ENCODE results near the gene HMGB1.

HMGB1 gene

DNA sequence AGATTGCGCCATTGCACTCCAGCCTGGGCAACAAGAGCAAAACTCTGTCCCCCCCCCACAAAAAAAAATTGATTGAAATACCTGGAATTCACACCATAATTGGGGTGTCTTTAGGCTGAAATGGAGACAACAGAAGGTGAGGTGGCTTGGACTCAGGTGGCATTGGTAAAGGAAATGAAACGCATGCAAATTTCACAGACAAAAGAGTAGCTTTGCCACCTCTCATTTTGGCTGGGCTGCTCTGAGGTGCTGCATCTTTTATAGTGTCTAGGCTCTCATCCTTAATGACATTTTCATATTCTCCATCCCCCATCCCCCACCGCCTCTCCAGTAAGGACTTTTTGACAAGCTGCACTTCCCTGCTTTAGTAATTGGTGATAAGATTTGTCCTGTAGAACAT lies 36.5 kb downstream of the HMGB1 start:
- no peak for DNase-seq

DNA sequence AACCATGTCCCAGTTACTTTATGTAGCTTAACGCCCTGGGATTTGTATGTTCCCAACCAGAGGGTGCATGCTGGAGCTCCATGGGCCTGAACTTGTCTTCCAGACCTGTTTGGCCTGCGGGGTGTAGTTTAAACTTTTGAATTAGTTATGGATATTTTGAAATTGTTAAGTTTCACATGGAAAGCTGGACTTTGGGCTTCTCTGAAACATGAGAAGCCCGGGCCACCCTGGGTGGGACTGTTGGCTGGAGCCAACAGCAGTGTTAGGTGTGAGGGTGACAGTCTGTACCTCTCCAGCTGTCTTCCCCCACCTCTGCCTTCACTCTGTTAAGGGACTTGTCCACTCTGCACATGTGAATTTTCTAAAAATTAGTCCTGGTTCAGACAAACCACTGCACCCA lies 41.8 kb downstream of the HMGB1 start:
- DNase-seq, result no peak

DNA sequence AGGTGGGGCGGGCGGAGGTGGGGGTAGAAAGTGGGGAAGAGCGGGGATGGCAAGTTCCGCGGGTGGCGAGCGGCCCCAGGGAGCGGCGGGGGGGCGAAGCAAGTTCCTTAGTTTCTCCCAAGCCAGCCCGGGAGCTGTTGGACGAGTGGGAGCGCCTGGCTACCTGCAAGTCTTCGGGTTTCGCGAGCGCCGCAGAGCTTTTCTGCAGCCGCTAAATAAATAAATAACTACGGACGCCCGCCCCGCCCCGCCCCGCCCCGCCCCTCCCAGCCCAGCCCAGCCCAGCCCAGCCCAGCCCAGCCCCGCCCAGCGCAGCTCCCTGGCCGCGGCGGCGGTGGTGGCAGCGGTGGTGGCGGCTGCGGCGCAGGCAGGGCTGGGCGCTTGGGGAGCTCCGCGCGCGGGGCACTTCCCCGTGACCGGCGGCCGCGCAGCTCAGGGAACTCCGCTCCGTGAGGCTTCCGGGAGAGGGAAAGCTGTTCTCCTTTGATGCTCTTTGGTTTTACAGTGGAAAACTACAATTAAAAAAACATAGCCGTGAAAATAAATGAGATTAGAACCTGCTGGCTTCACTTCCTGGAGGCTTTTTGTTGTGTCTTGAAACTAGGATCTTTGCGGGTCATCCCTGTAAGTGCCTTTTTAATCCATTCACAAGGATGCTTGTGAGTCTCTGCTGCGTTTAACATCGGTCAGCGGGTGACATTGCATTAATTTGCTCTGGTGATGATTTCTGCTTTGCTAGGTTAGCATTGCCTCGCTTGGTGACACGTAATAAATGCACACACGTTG lies 43.5 kb downstream of the HMGB1 start, which contains the start of gene UBE2L5:
Gene UBE2L5, plus strand, starts transcription at position 440 of the 786 bp plus-strand sequence. CDS start 5,498 bp downstream, outside the sequence.
- DNase-seq, result peak; percentile 9 to 63

DNA sequence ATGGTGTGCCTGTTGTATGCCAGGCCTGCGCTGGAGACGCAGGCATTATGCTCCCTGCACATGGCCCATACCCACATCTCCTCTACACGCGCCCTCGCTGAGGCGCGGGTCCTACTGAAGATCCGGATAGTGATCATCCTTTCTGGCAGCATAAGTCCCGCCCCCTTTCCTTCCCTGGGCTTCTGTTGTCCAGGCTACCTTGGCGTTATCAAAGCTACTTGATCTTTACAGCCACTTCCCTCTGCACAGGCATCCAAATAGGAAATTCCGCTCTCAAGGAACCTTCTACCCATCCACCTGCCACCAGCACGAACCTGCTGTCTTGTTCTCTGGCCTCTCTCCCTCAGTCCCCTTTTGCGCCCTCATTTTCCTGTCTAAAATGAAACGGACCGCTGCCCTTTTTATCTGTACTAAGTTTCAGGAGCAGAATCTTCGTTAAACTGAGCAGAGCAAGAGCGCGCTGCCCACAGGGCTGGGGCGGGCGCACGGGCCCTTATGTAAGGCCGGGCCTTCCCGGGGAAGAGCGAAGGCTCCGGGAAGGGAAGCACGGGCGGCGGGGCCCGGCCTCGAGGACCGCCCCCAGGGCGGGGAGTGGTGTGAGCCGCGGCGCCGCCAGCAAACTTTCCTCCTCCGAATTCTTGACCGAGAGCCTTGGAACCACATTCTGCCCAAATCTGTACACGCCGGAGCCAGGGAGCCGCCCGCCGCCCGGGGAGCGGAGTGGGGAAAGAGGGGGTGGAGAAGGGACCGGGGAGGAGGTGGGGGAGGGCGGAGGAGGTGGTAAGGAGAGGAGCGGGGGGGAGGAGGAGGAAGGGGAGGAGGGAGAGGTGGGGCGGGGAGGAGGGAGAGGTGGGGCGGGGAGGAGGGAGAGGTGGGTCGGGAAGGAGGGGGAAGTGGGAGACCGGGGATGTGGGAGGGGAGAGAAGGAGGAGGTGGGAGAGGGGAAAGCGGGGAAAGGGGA lies 44.4 kb downstream of the HMGB1 start:
- DNase-seq, result no peak

DNA sequence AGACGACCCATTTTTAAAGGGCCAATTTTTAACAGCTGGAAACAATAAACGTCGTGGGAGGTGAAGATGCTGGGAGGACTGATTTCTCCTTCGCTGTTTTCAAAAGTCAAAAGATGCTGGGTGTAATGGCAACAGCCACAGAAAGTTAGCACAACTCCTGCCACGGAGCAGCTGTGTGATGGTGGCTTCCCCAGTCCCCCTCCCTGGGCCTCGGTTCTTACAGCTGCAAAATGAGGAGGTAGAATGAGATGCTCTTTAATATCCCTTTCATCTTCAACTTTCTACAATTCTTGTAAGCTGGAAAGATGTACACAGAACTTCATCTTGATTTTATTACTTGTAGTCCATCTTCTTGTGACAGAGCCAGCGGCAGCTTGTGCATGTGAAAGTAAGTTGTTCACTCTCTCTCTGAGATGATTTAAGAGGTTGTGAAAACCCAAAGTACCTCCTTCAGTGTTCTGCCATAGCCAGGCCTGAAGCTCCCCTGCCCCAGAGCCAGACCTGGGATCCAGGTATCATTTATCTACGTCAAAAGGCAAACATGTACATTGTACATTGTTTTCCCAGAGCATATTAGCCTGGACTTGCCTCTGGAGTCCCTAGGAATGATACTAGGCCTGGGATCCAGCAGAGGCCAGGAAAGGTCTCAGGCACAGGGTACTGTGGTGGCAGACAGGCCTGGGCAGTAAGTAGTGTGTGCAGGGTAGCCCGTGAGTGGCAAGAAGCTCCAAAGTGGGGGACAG lies 46.8 kb downstream of the HMGB1 start:
- no peak for DNase-seq

DNA sequence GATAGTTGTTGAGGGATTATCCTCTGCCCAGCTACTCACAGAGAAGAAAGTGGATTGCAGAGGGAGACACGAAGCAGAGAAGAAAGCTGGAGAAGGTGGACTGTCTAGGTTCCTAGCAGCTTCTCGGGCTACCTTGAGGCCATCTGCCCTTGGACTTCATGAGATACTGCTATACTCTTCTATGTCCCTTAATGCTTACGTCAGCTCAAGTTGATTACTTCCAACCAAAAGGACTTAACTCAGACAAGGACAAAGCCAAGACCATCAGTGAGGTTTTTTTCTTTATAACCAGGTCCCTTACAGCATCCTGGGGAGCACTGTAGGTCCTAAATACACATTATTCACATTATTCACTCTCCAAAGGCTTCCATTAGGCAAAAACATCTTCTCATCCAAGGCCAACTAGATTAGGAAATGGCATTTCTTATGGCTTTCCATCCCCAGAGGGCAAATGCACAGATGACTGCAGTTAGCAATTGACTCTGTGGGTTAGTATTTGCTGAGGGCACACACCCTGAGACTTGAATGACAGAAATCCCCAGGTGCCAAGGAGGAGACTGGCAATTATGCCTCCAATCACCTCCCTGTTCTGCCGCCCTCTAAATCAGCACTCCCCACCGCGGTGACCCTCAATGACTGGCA lies 47.5 kb downstream of the HMGB1 start:
- DNase-seq, result no peak

DNA sequence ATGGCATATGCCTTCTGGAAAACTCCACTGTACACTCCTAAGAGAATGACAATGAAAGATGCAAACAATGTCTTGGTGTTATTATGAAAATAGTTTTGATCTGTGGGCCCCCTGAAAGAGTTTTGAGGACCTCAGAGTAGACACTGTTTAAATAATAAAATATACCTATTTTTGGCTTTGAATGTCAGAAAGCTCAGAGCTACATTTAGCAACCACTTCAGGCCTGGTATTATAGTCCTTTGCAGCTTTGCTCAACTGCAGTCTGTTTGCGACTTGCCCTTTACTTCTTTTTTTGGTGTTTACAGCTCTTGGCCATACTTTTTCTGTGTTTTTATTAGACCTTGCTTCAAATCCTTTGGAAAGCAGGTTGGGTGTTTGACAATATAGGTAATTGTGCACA lies 49.3 kb downstream of the HMGB1 start:
- no peak for DNase-seq

DNA sequence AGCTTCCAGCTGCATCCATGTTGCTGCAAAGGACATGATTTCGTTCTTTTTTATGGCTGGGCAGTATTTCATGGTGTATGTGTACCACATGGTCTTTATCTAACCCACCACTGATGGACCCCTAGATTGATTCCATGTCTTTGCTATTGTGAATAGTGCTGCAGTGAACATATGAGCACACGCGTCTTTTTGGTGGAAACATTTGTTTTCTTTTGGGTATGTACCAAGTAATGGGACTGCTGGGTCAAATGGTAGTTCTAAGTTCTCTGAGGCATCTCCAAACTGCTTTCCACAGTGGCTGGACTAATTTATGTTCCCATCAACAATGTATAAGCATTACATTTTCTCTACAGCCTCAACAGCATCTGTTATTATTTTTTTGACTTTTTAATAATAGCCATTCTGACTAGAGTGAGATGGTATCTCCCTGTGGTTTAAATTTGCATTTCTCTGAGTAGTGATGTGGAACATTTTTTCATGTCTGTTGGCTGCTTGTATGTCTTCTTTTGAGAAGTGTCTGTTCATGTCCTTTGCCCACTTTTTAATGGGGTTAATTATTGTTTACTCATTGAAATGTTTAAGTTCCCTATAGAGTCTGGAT lies 50.2 kb downstream of the HMGB1 start:
- no peak for DNase-seq

DNA sequence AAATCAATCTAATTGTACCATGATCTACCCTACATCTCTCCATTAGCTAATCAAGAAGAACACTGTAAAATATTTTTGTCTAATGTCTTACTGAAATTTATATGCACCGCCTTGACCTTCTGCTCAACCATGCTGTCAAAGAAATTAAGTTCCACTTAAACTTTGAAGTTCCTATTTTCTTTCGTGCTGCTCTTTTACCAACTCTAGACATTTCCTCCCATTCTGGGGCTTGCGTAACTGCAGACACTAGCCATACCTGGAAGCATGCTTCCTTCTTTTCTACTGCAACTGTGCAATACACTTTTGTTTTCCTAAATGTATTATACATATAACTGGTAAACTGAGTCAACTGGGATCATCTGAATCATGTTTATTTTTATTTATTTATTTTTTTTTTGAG lies 51.9 kb downstream of the HMGB1 start:
- no peak for DNase-seq

DNA sequence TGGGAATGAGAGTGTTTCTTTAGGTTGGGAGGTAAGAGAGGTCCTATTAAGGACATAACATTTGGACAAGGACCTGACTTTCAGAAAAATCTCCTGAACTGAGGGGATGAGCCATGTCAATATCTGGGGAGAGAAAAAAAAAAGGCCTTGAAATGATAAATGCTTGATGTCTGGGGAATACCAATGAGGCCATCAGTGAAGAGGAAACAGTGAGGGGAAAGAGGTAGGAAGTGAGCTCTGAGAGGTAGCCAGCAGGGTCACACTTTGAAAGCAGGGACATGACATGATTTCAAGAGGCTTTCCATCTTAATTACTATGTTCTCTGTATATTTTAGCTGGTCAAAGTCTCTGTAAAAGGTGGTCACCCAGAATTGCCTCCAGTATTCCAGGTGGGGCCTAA lies 53.4 kb downstream of the HMGB1 start:
- DNase-seq, result no peak

DNA sequence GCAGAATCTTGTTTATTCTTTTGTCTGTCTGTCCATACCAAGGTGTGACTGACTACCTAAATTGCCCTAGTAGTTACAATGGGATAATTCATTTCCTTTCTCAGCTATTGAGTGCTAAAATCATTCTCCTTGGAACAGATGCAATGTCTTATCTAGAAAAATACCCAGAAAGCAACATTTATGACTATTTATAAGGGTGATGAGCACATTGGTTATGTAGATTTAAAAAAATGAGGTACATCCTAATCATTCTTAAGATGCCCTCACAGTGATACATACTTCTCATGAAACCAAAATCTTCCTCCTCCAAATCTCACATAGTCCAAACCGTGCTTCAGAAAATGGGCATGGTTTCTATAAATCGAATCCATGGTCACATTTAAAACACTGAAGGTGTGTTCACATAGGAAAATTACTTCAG lies 55.0 kb downstream of the HMGB1 start:
- DNase-seq, result no peak

DNA sequence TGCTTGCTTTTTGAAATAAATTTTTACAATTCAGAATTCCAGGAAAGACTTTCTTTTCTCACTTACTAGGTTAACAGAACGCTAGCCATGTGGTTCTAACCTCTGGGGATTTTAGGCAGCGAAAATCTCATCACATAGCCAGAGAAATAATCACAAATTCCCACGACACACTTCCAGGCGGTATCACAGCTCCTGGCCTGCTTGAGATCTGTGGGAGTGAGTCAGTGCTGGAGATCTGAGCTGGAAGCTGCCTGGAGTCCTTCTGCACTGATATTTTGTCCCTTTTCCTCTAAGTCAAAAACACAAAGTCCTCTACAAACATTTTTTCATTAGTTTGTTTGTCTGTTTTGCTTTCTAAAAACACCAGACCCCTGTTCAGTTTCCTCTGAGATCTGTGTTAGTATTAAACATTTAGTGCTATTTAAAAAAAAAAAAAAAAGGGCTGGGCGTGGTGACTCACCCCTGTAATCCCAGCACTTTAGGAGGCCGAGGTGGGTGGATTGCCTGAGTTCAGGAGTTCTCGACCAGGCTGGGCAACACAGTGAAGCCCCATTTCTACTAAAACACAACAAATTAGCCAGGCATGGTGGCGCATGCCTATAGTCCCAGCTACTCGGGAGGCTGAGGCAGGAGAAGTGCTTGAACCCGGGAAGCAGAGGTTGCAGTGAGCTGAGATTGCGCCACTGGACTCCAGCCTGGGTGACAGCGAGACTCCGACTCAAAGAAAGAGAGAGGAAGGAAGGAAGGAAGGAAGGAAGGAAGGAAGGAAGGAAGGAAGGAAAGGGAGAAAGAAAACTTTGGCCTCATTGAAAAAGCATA lies 55.6 kb downstream of the HMGB1 start:
- no peak for DNase-seq

DNA sequence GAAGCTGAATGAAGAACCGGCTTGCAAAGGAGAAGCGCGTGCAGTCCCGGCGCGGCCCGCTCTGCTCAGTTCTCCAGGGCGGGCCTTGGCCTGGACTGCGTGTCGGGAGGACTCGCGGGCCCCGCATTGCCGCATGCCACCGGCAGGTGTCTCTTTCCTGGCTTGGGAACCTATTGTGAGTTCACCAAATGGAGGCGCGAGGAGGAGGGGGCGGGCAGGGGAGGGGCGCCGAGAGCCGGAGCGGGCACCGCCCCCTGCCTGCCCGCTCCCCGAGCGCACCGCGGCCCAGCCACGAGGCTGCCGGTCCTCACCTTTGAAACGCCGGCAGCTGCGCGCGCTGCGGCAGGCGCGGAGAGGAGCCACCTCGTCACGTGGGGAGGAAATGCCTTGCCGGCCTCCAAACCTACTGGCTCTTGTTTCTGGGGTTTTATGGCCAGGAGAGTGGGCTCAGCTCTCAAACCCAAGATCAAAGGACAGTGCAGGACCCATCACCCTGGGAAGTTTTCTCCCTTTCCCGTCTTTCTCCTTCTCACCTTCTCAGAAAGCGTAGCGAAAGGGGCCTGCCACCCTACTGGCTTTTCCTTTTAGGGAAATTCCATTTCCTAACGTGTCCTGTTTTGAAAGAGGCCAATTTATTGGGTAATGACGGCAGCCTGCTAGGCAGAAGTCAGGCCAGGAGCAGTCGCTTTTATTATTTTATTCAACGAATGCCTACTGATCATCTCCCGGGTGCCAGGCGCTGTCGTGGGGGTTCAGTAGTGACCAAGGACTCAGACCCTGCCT lies 57.2 kb downstream of the HMGB1 start:
- no peak for DNase-seq

DNA sequence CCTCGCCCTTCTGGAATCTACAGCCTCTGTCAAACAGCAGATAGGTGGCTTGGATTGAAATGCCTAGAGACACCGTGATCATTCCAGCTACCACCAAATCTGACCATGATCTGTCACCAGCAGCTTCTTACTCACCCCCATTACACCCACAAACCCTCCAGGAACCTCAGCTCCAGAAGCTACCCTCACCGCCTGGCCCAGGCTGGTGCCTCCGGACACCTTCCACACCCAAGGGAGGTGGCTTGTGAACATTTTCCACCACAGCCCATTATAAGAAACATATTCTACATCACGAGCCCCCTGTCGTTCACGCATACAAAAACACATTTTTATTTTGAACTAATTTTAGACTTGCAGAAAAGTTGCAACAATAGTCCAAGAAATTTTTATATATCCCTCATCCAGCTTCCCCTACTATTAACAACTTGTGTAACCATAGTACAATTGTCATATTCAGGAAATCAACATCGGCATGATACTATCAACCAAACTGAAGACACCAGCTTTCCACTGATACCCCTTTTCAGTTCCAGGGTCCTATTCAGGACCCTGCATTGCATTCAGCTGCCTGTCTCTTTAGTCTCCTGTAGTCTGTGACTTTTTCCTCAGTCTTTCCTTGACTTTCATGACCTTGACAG lies 58.8 kb downstream of the HMGB1 start:
- DNase-seq, result no peak
